ENCODE results near the gene MS4A18.

DNA sequence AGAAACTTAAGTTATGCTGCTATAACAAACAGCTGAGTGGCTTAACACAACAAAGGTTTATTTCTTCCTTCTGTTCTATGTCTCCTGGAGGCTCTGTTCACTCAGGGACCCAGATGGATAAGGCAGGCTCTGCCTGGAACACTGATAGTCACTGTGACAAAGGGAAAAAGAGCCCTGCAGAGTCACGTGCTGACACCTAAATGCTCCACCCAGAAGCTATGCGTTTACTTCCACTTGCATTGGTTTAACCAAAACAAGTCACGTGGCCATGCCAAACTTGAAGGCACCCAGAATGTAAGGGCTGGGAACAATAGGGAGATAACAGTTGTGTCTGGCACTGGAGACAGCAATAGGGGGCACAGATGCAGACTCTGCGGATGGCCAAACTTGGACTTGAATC is 28.8 kb downstream of the MS4A18 start:
- TF ChIP-seq CTCF (IDR thresholded peaks at IDR 0.05) (no peak), ZFX (IDR thresholded peaks at IDR 0.05; ENCODE audit: borderline replicate concordance) (no peak)
